ENCODE data around the gene EXOC4.

Gene EXOC4

GRCh38 chr7:133428326-133428725, 175.4 kb downstream of the EXOC4 start:
- no peak for DNase-seq (ENCODE audit: low spot score)

- DNase-seq (ENCODE audit: low spot score), result no peak
Observed at GRCh38 chr7:133428876-133429275, 176.0 kb downstream of the EXOC4 start.

GRCh38 chr7:133429371-133429770, 176.5 kb downstream of the EXOC4 start:
- no peak for DNase-seq (ENCODE audit: low spot score)

GRCh38 chr7:133431134-133431724, 178.4 kb downstream of the EXOC4 start:
- no peak for DNase-seq (ENCODE audit: low spot score)

- no peak for DNase-seq (ENCODE audit: low spot score)
Observed at GRCh38 chr7:133433165-133433812, 180.4 kb downstream of the EXOC4 start.

- peak; percentile 54 for DNase-seq (ENCODE audit: low spot score)
Observed at GRCh38 chr7:133434246-133434865, 181.5 kb downstream of the EXOC4 start.

- DNase-seq (ENCODE audit: low spot score), result no peak
Observed at GRCh38 chr7:133436014-133436428, 183.1 kb downstream of the EXOC4 start.

GRCh38 chr7:133437544-133437943, 184.7 kb downstream of the EXOC4 start:
- no peak for DNase-seq (ENCODE audit: low spot score)

- DNase-seq (ENCODE audit: low spot score), result no peak
Observed at GRCh38 chr7:133442818-133443217, 189.9 kb downstream of the EXOC4 start.

- DNase-seq (ENCODE audit: low spot score), result no peak
Observed at GRCh38 chr7:133445617-133446016, 192.7 kb downstream of the EXOC4 start.

GRCh38 chr7:133448012-133448411, 195.1 kb downstream of the EXOC4 start:
- no peak for DNase-seq (ENCODE audit: low spot score)

GRCh38 chr7:133452577-133452976, 199.7 kb downstream of the EXOC4 start:
- no peak for DNase-seq (ENCODE audit: low spot score)

GRCh38 chr7:133458688-133459087, 205.8 kb downstream of the EXOC4 start:
- no peak for DNase-seq (ENCODE audit: low spot score)

GRCh38 chr7:133461421-133461820, 208.5 kb downstream of the EXOC4 start:
- no peak for DNase-seq (ENCODE audit: low spot score)

GRCh38 chr7:133475655-133476054, 222.8 kb downstream of the EXOC4 start:
- DNase-seq (ENCODE audit: low spot score), result no peak

- DNase-seq (ENCODE audit: low spot score), result no peak
Observed at GRCh38 chr7:133477791-133478190, 224.9 kb downstream of the EXOC4 start.

- DNase-seq (ENCODE audit: low spot score), result no peak
Observed at GRCh38 chr7:133478591-133479135, 225.8 kb downstream of the EXOC4 start.

GRCh38 chr7:133479456-133480065, 226.7 kb downstream of the EXOC4 start:
- no peak for DNase-seq (ENCODE audit: low spot score)

GRCh38 chr7:133480868-133481267, 228.0 kb downstream of the EXOC4 start:
- DNase-seq (ENCODE audit: low spot score), result no peak

- peak; percentile 32 for DNase-seq (ENCODE audit: low spot score)
Observed at GRCh38 chr7:133481676-133482075, 228.8 kb downstream of the EXOC4 start.

GRCh38 chr7:133482599-133482998, 229.7 kb downstream of the EXOC4 start:
- no peak for DNase-seq (ENCODE audit: low spot score)

- DNase-seq (ENCODE audit: low spot score), result no peak
Observed at GRCh38 chr7:133484086-133484485, 231.2 kb downstream of the EXOC4 start.

- no peak for DNase-seq (ENCODE audit: low spot score)
Observed at GRCh38 chr7:133489906-133490305, 237.0 kb downstream of the EXOC4 start.

Data from pons (tissue), 1 donor.